Esophagus (tissue), 2 donors: Measurements from ENCODE around the gene IHH. TPM values are rescaled to one million over a fixed set of nuclear protein-coding genes. Genes with fewer than 3 reads are reported as not detected.

Experiments used
- H3K27ac ChIP-seq, 2 donors: one replicate each; pipeline ENCODE4 v1.5.1; 2013; ENCODE audit warnings: low read depth in 2 of 2, mild to moderate bottlenecking in 2 of 2, inconsistent platforms in 1 of 2, low read length in 1 of 2, moderate library complexity in 1 of 2
- H3K27me3 ChIP-seq, 2 donors: one replicate each; pipeline ENCODE4 v1.6.1; 2013; ENCODE audit warnings: low read length in 2 of 2, control low read depth in 1 of 2, mild to moderate bottlenecking in 1 of 2; ENCODE audit not compliant: insufficient read depth in 2 of 2, control insufficient read depth in 1 of 2
- H3K36me3 ChIP-seq, 2 donors: one replicate each; pipeline ENCODE4 v1.6.1; 2013; ENCODE audit warnings: low read length in 1 of 2; ENCODE audit not compliant: control insufficient read depth in 2 of 2, insufficient read depth in 2 of 2
- H3K4me1 ChIP-seq, 2 donors: one replicate each; pipeline ENCODE4 v1.6.1; 2013; ENCODE audit warnings: low read length in 1 of 2; ENCODE audit not compliant: control insufficient read depth in 2 of 2, insufficient read depth in 2 of 2
- H3K4me3 ChIP-seq, 2 donors: one replicate each; pipeline ENCODE4 v1.5.1; 2013; ENCODE audit warnings: low read length in 2 of 2, mild to moderate bottlenecking in 2 of 2, low read depth in 1 of 2, moderate library complexity in 1 of 2
- H3K9me3 ChIP-seq, 2 donors: one replicate each; pipeline ENCODE4 v1.6.1; 2013; ENCODE audit warnings: mild to moderate bottlenecking in 2 of 2, low read depth in 1 of 2, low read length in 1 of 2, moderate library complexity in 1 of 2; ENCODE audit not compliant: control insufficient read depth in 2 of 2, insufficient read depth in 1 of 2
- WGBS, 2 donors: extraction: QIAGEN DNeasy Blood & Tissue Kit; methylation state at CpG; one replicate each; pipeline ENCODE4 v1.1.7; 2013; 5-methylcytosine and 5-hydroxymethylcytosine counted together
- polyA plus RNA-seq, 2 donors: library from polyadenylated mRNA; stranded (reverse); fragments of 200-250 nt; gene quantifications; one replicate each; pipeline ENCODE4 v1.2.3, GENCODE V29; 2013
- donor health status: healthy with polysubstance abuse.
- donor health status: Bipolar disorder and iron deficiency.

IHH gene
- polyA plus RNA-seq, 2 donors: 0.06 to 0.31 TPM

- H3K4me1 ChIP-seq: no peaks in the 10 kb centered on the region
- H3K4me3 ChIP-seq: no peak overlapping the region
- 59 to 73% methylated on average over 6 of the region's 6 CpGs for WGBS, 2 donors
- H3K27me3 ChIP-seq: no peaks in the 10 kb centered on the region
- H3K9me3 ChIP-seq: no peaks in the 10 kb centered on the region
- H3K36me3 ChIP-seq: no peaks in the 10 kb centered on the region
- H3K27ac ChIP-seq: no peak overlapping the region
Measured at GRCh38 chr2:219049282-219049681, 11.4 kb downstream of the IHH start.

- H3K4me1 ChIP-seq: no peaks in the 10 kb centered on the region
Measured at GRCh38 chr2:219045937-219046550, 14.7 kb downstream of the IHH start.

GRCh38 chr2:219042750-219043149, 18.0 kb downstream of the IHH start:
- Histone ChIP-seq H3K36me3 (no peaks in the 10 kb centered on the region), H3K4me3 (no peak overlapping the region), H3K4me1 (no peaks in the 10 kb centered on the region), H3K27ac (no peak overlapping the region), H3K9me3 (peaks cover 0 to 3% of the 10 kb centered on the region in 2 donors), H3K27me3 (peaks cover 0 to 5% of the 10 kb centered on the region in 2 donors)
- whole genome bisulfite sequencing, 2 donors: 61 to 82% methylated on average over 2 of the region's 2 CpGs

More at GRCh38 chr2:219045937-219046550, 14.7 kb downstream of the IHH start:
- H3K27me3 ChIP-seq: peaks cover 0 to 5% of the 10 kb centered on the region in 2 donors
- H3K4me3 ChIP-seq: no peak overlapping the region
- WGBS, 2 donors: 2 to 10% methylated on average over 6 of the region's 6 CpGs
- H3K9me3 ChIP-seq: peaks cover 0 to 3% of the 10 kb centered on the region in 2 donors
- H3K36me3 ChIP-seq: no peaks in the 10 kb centered on the region
- no peak overlapping the region for H3K27ac ChIP-seq

GRCh38 chr2:219042157-219042556, 18.6 kb downstream of the IHH start:
- no peak overlapping the region for H3K4me3 ChIP-seq
- H3K27ac ChIP-seq: no peak overlapping the region
- H3K27me3 ChIP-seq: peaks cover 0 to 5% of the 10 kb centered on the region in 2 donors
- WGBS, 2 donors: 78 to 81% methylated on average over 4 of the region's 4 CpGs
- H3K36me3 ChIP-seq: no peaks in the 10 kb centered on the region
- H3K4me1 ChIP-seq: no peaks in the 10 kb centered on the region
- H3K9me3 ChIP-seq: peaks cover 0 to 3% of the 10 kb centered on the region in 2 donors

- Histone ChIP-seq H3K36me3 (no peaks in the 10 kb centered on the region), H3K27me3 (peaks cover 0 to 5% of the 10 kb centered on the region in 2 donors), H3K4me3 (peak within 1 kb of the TSS in 1 of 2 donors; percentile 27), H3K27ac (no peak within 1 kb of the TSS), H3K9me3 (peaks cover 0 to 3% of the 10 kb centered on the region in 2 donors), H3K4me1 (no peaks in the 10 kb centered on the region)
- WGBS, 2 donors: 2 to 3% methylated on average over 21 of the region's 21 CpGs
Measured at GRCh38 chr2:219041252-219041651, 19.5 kb downstream of the IHH start, which contains the start of gene CFAP65. CFAP65 (minus strand) TSS chr2:219041516; CDS start chr2:219039048, 2,468 bp downstream.

- Histone ChIP-seq H3K4me3 (no peak overlapping the region), H3K36me3 (no peaks in the 10 kb centered on the region), H3K9me3 (peaks cover 0 to 3% of the 10 kb centered on the region in 2 donors), H3K4me1 (no peaks in the 10 kb centered on the region), H3K27me3 (peaks cover 0 to 5% of the 10 kb centered on the region in 2 donors), H3K27ac (no peak overlapping the region)
- 0 to 22% methylated on average over 1 of the region's 1 CpG for WGBS, 2 donors
Measured at GRCh38 chr2:219038600-219038999, 22.1 kb downstream of the IHH start.

- no peak overlapping the region for H3K4me3 ChIP-seq
- H3K27ac ChIP-seq: no peak overlapping the region
- no peaks in the 10 kb centered on the region for H3K36me3 ChIP-seq
- peaks cover 0 to 3% of the 10 kb centered on the region in 2 donors for H3K9me3 ChIP-seq
- no peaks in the 10 kb centered on the region for H3K4me1 ChIP-seq
- 41 to 47% methylated on average over 8 of the region's 8 CpGs for WGBS, 2 donors
- peaks cover 0 to 5% of the 10 kb centered on the region in 2 donors for H3K27me3 ChIP-seq
Measured at GRCh38 chr2:219037783-219038499, 22.8 kb downstream of the IHH start.

- Histone ChIP-seq H3K4me1 (no peaks in the 10 kb centered on the region), H3K27me3 (no peaks in the 10 kb centered on the region), H3K27ac (no peak overlapping the region), H3K9me3 (no peaks in the 10 kb centered on the region), H3K4me3 (no peak overlapping the region), H3K36me3 (no peaks in the 10 kb centered on the region)
- 81 to 95% methylated on average over 2 of the region's 2 CpGs for WGBS, 2 donors
Measured at GRCh38 chr2:219035942-219036341, 24.8 kb downstream of the IHH start.

- no peaks in the 10 kb centered on the region for H3K27me3 ChIP-seq
- 53 to 58% methylated on average over 6 of the region's 6 CpGs for WGBS, 2 donors
- H3K27ac ChIP-seq: no peak overlapping the region
- no peaks in the 10 kb centered on the region for H3K36me3 ChIP-seq
- no peaks in the 10 kb centered on the region for H3K4me1 ChIP-seq
- H3K4me3 ChIP-seq: no peak overlapping the region
- no peaks in the 10 kb centered on the region for H3K9me3 ChIP-seq
Measured at GRCh38 chr2:219034823-219035222, 25.9 kb downstream of the IHH start.
